GM23338 (cell line): ENCODE measurements around the gene GPR4. TPM values are rescaled to one million over a fixed set of nuclear protein-coding genes. Genes with fewer than 3 reads are reported as not detected.
"Not testable (repeated sequence)": the region's sequence is repeated elsewhere in the genome, so short reads cannot be mapped to it uniquely, and the experiment has no call there.

Experiments
- ATAC-seq: fragments of 200-7000 bp; cut with Tn5 transposase; 3 replicates; pipeline ENCODE4 v1.9.1; 2020
- DNase-seq: peaks from one replicate; pipeline ENCODE4 v3.0.0-alpha.2; 2015; ENCODE audit warnings: low spot score
- H2AFZ ChIP-seq: fragments of 200-600 bp; sonication (generic); 2 replicates; pipeline ENCODE4 v1.8.0; 2016; ENCODE audit warnings: antibody characterized with exemption, mild to moderate bottlenecking, moderate library complexity
- H3F3A ChIP-seq: fragments of 200-600 bp; sonication (generic); replicated peaks from 2 replicates; pipeline ENCODE4 v1.8.0; 2017; ENCODE audit warnings: antibody characterized with exemption, mixed run types, low read depth
- H3K27ac ChIP-seq: fragments of 200-600 bp; sonication (generic); 2 replicates; pipeline ENCODE4 v1.6.1; 2016; ENCODE audit warnings: low read depth
- H3K27me3 ChIP-seq: fragments of 200-600 bp; sonication (generic); 2 replicates; pipeline ENCODE4 v1.8.0; 2016; ENCODE audit warnings: mild to moderate bottlenecking, mixed run types, moderate library complexity; ENCODE audit not compliant: insufficient read depth
- H3K36me3 ChIP-seq: fragments of 200-600 bp; sonication (generic); 2 replicates; pipeline ENCODE4 v1.8.0; 2016; ENCODE audit warnings: mild to moderate bottlenecking; ENCODE audit not compliant: insufficient read depth
- H3K4me1 ChIP-seq: fragments of 200-600 bp; sonication (generic); 2 replicates; pipeline ENCODE4 v1.8.0; 2016; ENCODE audit warnings: mild to moderate bottlenecking, moderate library complexity; ENCODE audit not compliant: insufficient read depth
- H3K4me2 ChIP-seq: fragments of 200-600 bp; sonication (generic); 2 replicates; pipeline ENCODE4 v1.7.1; 2017; ENCODE audit warnings: mixed run types
- H3K4me3 ChIP-seq: fragments of 200-600 bp; sonication (generic); 2 replicates; pipeline ENCODE4 v1.6.1; 2016; ENCODE audit warnings: mixed run types
- H3K79me2 ChIP-seq: fragments of 200-600 bp; sonication (generic); replicated peaks from 2 replicates; pipeline ENCODE4 v1.8.0; 2017; ENCODE audit warnings: mild to moderate bottlenecking; ENCODE audit not compliant: insufficient read depth
- H3K9me2 ChIP-seq: fragments of 200-600 bp; sonication (generic); 2 replicates; pipeline ENCODE4 v1.8.0; 2017; ENCODE audit not compliant: insufficient read depth
- H4K20me1 ChIP-seq: fragments of 200-600 bp; sonication (generic); replicated peaks from 2 replicates; pipeline ENCODE4 v1.8.0; 2017; ENCODE audit warnings: mild to moderate bottlenecking; ENCODE audit not compliant: insufficient read depth
- H3K27ac Mint-ChIP-seq: 2 replicates; pipeline ENCODE4 v1.8.0; 2020; ENCODE audit warnings: inconsistent platforms, mild to moderate bottlenecking, moderate library complexity, mixed read lengths
- H3K27me3 Mint-ChIP-seq: 3 replicates; pipeline ENCODE4 v1.8.0; 2022; ENCODE audit warnings: low read depth, mild to moderate bottlenecking, moderate library complexity, mixed read lengths, inconsistent platforms; ENCODE audit not compliant: insufficient read depth, poor library complexity
- H3K36me3 Mint-ChIP-seq: 3 replicates; pipeline ENCODE4 v1.8.0; 2021; ENCODE audit warnings: low read depth, mild to moderate bottlenecking, inconsistent platforms, moderate library complexity, mixed read lengths
- H3K4me1 Mint-ChIP-seq: 3 replicates; pipeline ENCODE4 v1.8.0; 2020; ENCODE audit warnings: mild to moderate bottlenecking, inconsistent platforms, mixed read lengths
- H3K4me3 Mint-ChIP-seq: 3 replicates; pipeline ENCODE4 v1.8.0; 2021; ENCODE audit warnings: moderate library complexity, mild to moderate bottlenecking, inconsistent platforms, mixed read lengths
- H3K9me3 Mint-ChIP-seq: 3 replicates; pipeline ENCODE4 v1.8.0; 2020; ENCODE audit warnings: moderate library complexity, mild to moderate bottlenecking, inconsistent platforms, mixed read lengths
- CREB1 ChIP-seq: fragments of 250-450 bp; sonication (Bioruptor Pico); IDR thresholded peaks from 2 replicates; pipeline ENCODE4 v1.5.0; 2020; ENCODE audit warnings: low read depth, mild to moderate bottlenecking, moderate library complexity
- ETS1 ChIP-seq: IDR thresholded peaks from 2 replicates; pipeline ENCODE4 v1.6.1; 2016; ENCODE audit warnings: antibody characterized with exemption
- EZH2phosphoT487 ChIP-seq: fragments of 200-600 bp; sonication (generic); IDR thresholded peaks from one replicate; pipeline ENCODE4 v1.8.1; 2018; ENCODE audit warnings: antibody characterized with exemption; ENCODE audit not compliant: unreplicated experiment
- JUNB ChIP-seq: IDR thresholded peaks from one replicate; pipeline ENCODE4 v1.6.1; 2016; ENCODE audit warnings: antibody characterized with exemption; ENCODE audit not compliant: unreplicated experiment
- NANOG ChIP-seq: IDR thresholded peaks from 2 replicates; pipeline ENCODE4 v1.6.1; 2016; ENCODE audit warnings: antibody characterized with exemption, borderline replicate concordance
- POLR2AphosphoS5 ChIP-seq: IDR thresholded peaks from 2 replicates; pipeline ENCODE4 v1.6.1; 2016; ENCODE audit warnings: antibody characterized with exemption, low read depth
- STAT1 ChIP-seq: IDR thresholded peaks from one replicate; pipeline ENCODE4 v1.6.1; 2016; ENCODE audit warnings: antibody characterized with exemption; ENCODE audit not compliant: unreplicated experiment
- ZNF114 ChIP-seq: fragments of 250-450 bp; sonication (Bioruptor Pico); IDR thresholded peaks from 2 replicates; pipeline ENCODE4 v1.5.0; 2020; ENCODE audit warnings: mild to moderate bottlenecking, moderate library complexity
- ZNF331 ChIP-seq: fragments of 250-450 bp; sonication (Bioruptor Pico); IDR thresholded peaks from 2 replicates; pipeline ENCODE4 v1.5.0; 2020; ENCODE audit warnings: low read depth, mild to moderate bottlenecking, moderate library complexity
- polyA plus RNA-seq: library from polyadenylated mRNA; unstranded; fragments of >200 nt; fragmentation: Nextera tagmentation; extraction: Ambion mirVana; gene quantifications from 2 replicates; pipeline ENCODE4 v1.2.1, GENCODE V29; 2016
- total RNA-seq: library from RNA; depleted of rRNA; stranded (reverse); fragments of >200 nt; shearing (Covaris generic); gene quantifications from 2 replicates; pipeline ENCODE4 v1.2.3, GENCODE V29; 2014
- TF ChIP-seq, protein P1 (sequence below), 2 experiments: fragments of 200-600 bp in 1 of 2; sonication (generic) in 1 of 2; conservative IDR thresholded peaks; 2 replicates each; pipeline versions ENCODE4 v1.5.1 to v1.6.1; 2016 to 2017; ENCODE audit warnings: antibody characterized with exemption in 2 of 2, low read depth in 2 of 2, mild to moderate bottlenecking in 2 of 2, moderate library complexity in 1 of 2
- TF ChIP-seq, protein P2 (sequence below): IDR thresholded peaks from one replicate; pipeline ENCODE4 v1.6.1; 2018; ENCODE audit warnings: antibody characterized with exemption; ENCODE audit not compliant: unreplicated experiment

The GPR4 gene
- total and polyA plus RNA-seq, 2 experiments from 2014 or later, result 0.06 to 0.14 TPM

DNA sequence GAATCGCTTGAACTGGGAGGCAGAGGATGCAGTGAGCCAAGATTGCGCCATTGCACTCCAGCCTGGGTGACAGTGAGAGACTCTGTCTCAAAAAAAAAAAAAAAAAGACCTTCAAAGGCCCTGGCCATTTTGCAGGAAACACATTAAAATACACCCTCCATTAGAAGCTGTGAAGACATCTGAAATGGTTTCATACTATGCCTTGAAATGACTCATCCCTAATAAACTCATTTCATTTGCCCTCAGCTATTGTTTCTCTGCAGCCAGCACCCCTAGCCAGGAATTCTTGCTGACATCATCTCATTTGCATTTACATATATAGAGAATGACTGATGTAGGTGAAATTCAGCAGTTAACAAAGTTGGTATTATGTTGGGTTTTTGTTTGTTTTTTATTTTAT, 28.5 kb upstream of the GPR4 start (continued):
- TF ChIP-seq, protein P1, sequence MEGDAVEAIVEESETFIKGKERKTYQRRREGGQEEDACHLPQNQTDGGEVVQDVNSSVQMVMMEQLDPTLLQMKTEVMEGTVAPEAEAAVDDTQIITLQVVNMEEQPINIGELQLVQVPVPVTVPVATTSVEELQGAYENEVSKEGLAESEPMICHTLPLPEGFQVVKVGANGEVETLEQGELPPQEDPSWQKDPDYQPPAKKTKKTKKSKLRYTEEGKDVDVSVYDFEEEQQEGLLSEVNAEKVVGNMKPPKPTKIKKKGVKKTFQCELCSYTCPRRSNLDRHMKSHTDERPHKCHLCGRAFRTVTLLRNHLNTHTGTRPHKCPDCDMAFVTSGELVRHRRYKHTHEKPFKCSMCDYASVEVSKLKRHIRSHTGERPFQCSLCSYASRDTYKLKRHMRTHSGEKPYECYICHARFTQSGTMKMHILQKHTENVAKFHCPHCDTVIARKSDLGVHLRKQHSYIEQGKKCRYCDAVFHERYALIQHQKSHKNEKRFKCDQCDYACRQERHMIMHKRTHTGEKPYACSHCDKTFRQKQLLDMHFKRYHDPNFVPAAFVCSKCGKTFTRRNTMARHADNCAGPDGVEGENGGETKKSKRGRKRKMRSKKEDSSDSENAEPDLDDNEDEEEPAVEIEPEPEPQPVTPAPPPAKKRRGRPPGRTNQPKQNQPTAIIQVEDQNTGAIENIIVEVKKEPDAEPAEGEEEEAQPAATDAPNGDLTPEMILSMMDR (conservative IDR thresholded peaks at IDR 0.05; ENCODE audit: low read depth in 2 of 2), result no peak
- TF ChIP-seq, protein P2, sequence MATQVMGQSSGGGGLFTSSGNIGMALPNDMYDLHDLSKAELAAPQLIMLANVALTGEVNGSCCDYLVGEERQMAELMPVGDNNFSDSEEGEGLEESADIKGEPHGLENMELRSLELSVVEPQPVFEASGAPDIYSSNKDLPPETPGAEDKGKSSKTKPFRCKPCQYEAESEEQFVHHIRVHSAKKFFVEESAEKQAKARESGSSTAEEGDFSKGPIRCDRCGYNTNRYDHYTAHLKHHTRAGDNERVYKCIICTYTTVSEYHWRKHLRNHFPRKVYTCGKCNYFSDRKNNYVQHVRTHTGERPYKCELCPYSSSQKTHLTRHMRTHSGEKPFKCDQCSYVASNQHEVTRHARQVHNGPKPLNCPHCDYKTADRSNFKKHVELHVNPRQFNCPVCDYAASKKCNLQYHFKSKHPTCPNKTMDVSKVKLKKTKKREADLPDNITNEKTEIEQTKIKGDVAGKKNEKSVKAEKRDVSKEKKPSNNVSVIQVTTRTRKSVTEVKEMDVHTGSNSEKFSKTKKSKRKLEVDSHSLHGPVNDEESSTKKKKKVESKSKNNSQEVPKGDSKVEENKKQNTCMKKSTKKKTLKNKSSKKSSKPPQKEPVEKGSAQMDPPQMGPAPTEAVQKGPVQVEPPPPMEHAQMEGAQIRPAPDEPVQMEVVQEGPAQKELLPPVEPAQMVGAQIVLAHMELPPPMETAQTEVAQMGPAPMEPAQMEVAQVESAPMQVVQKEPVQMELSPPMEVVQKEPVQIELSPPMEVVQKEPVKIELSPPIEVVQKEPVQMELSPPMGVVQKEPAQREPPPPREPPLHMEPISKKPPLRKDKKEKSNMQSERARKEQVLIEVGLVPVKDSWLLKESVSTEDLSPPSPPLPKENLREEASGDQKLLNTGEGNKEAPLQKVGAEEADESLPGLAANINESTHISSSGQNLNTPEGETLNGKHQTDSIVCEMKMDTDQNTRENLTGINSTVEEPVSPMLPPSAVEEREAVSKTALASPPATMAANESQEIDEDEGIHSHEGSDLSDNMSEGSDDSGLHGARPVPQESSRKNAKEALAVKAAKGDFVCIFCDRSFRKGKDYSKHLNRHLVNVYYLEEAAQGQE, result no peak
- TF ChIP-seq CREB1 (CRISPR knock-in tag), result no peak
- no peak for TF ChIP-seq NANOG
- no peak for TF ChIP-seq ZNF114
- no peak for TF ChIP-seq ETS1
- no peak for TF ChIP-seq EZH2phosphoT487
- no peak for TF ChIP-seq JUNB

DNA sequence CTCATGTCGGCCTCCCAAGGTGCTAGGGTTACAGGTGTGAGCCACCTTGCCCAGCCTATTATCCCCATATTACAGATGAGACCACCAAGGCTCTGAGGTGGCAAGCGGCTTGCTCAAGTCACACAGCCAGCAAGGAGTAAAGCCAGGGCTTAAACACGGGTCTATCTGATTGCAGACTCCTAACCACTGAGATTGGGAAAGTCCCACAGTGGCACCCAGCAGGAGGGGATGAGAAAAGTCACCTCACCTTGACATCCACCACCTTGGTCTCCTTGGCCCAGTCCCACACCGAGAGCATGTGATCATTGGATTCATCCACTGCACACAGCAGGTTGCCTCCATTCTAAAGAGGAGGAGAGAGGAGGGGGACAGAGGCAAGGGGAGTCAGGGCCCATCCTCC, 27.7 kb upstream of the GPR4 start:
- Histone ChIP-seq H2AFZ (no peak overlapping the region), H3K4me2 (no peak overlapping the region), H4K20me1 (no peaks in the 10 kb centered on the region), H3F3A (peaks cover 7% of the 10 kb centered on the region; the same call in 1 of the 2 replicates), H3K79me2 (no peaks in the 10 kb centered on the region), H3K27me3 (no peaks in the 10 kb centered on the region), H3K4me3 (no peak overlapping the region), H3K9me2 (no peaks in the 10 kb centered on the region), H3K27ac (0 out of 2 replicates have a peak overlapping the region, but pooled peaks have one; percentile 66), H3K36me3 (no peaks in the 10 kb centered on the region), H3K4me1 (peaks cover 5% of the 10 kb centered on the region)
- no peak for TF ChIP-seq POLR2AphosphoS5
- no peak for TF ChIP-seq STAT1
- no peak for TF ChIP-seq JUNB
- no peak for TF ChIP-seq ETS1
- no peak for TF ChIP-seq ZNF331 (CRISPR knock-in tag)
- Mint-ChIP-seq H3K27me3 (peaks cover 16% of the 10 kb centered on the region), H3K4me1 (peaks cover 22% of the 10 kb centered on the region), H3K36me3 (peaks cover 5% of the 10 kb centered on the region; the same call in 2 of the 3 replicates), H3K4me3 (no peak overlapping the region), H3K9me3 (no peaks in the 10 kb centered on the region), H3K27ac (no peak overlapping the region; the same call in 1 of the 2 replicates)
- no peak for ATAC-seq
- DNase-seq, result no peak

GRCh38 chr19:45628219-45628618, 26.2 kb upstream of the GPR4 start:
- not testable (repeated sequence) for H3K9me3 Mint-ChIP-seq, H3K9me2 ChIP-seq, H3K27ac Mint-ChIP-seq, H3K36me3 ChIP-seq, H3K4me3 Mint-ChIP-seq, DNase-seq, H3K4me2 ChIP-seq, H3K27ac ChIP-seq, ATAC-seq, H2AFZ ChIP-seq, H3K36me3 Mint-ChIP-seq, H3K4me1 ChIP-seq, H3F3A ChIP-seq, H3K79me2 ChIP-seq, H3K4me3 ChIP-seq, H3K27me3 ChIP-seq, H4K20me1 ChIP-seq
- H3K27me3 Mint-ChIP-seq, result peaks cover 13% of the 10 kb centered on the region
- H3K4me1 Mint-ChIP-seq, result peaks cover 21% of the 10 kb centered on the region
